Tongue (tissue), 2 donors: ENCODE data around the gene SH3GL1. TPM values are rescaled to one million over a fixed set of nuclear protein-coding genes. Genes with fewer than 3 reads are reported as not detected.
A peak's percentile ranks its signal among the peaks of the same experiment; 100 is the strongest.

Experiments used
- DNase-seq: peaks from one replicate; pipeline ENCODE4 v3.0.0-alpha.2; 2015
- total RNA-seq: library from RNA; depleted of rRNA; stranded (reverse); fragments of >200 nt; gene quantifications from one replicate; pipeline ENCODE4 v1.2.3, GENCODE V29; 2014

SH3GL1 gene
- total RNA-seq, 1 donor from 2014 or later = 37.6 TPM

- peak; percentile 100 for DNase-seq
Measured at GRCh38 chr19:4342615-4343369, 57.6 kb downstream of the SH3GL1 start.

GRCh38 chr19:4342314-4342614 is 58.1 kb downstream of the SH3GL1 start:
- DNase-seq = no peak

GRCh38 chr19:4338441-4339355 is 61.6 kb downstream of the SH3GL1 start, which contains the start of gene STAP2:
Gene STAP2, minus strand, starts transcription at chr19:4338827. Its CDS starts 74 bp downstream, at chr19:4338753.
- peak; percentile 58 for DNase-seq

- peak; percentile 30 for DNase-seq
Measured at GRCh38 chr19:4337906-4338440, 62.4 kb downstream of the SH3GL1 start.

- DNase-seq = no peak
Measured at GRCh38 chr19:4334929-4335570, 65.3 kb downstream of the SH3GL1 start.

GRCh38 chr19:4329858-4330257 is 70.5 kb downstream of the SH3GL1 start:
- no peak for DNase-seq

- DNase-seq = peak; percentile 15
Measured at GRCh38 chr19:4328991-4329681, 71.2 kb downstream of the SH3GL1 start.

GRCh38 chr19:4328243-4328990 is 71.9 kb downstream of the SH3GL1 start:
- DNase-seq = peak; percentile 99

GRCh38 chr19:4327877-4328242 is 72.5 kb downstream of the SH3GL1 start:
- no peak for DNase-seq

GRCh38 chr19:4327252-4327876 is 73.0 kb downstream of the SH3GL1 start:
- peak; percentile 78 for DNase-seq

- DNase-seq = peak; percentile 14
Measured at GRCh38 chr19:4326837-4327251, 73.5 kb downstream of the SH3GL1 start.

GRCh38 chr19:4326215-4326836 is 74.0 kb downstream of the SH3GL1 start:
- no peak for DNase-seq

GRCh38 chr19:4324228-4324627 is 76.1 kb downstream of the SH3GL1 start:
- DNase-seq = no peak

- no peak for DNase-seq
Measured at GRCh38 chr19:4323692-4324091, 76.7 kb downstream of the SH3GL1 start.

- no peak for DNase-seq
Measured at GRCh38 chr19:4322942-4323665, 77.2 kb downstream of the SH3GL1 start.

GRCh38 chr19:4320419-4320818 is 79.9 kb downstream of the SH3GL1 start:
- no peak for DNase-seq

GRCh38 chr19:4319067-4319718 is 81.2 kb downstream of the SH3GL1 start:
- DNase-seq = no peak

GRCh38 chr19:4318460-4318859 is 81.9 kb downstream of the SH3GL1 start:
- no peak for DNase-seq

- no peak for DNase-seq
Measured at GRCh38 chr19:4316956-4317355, 83.4 kb downstream of the SH3GL1 start.
